Dermis lymphatic vessel endothelial cell (primary cell): ENCODE measurements around the gene C5orf58. TPM values are rescaled to one million over a fixed set of nuclear protein-coding genes. Genes with fewer than 3 reads are reported as not detected.

Experiments used
- total RNA-seq: library from RNA; depleted of rRNA; stranded (reverse); fragments of >200 nt; gene quantifications from 2 replicates; pipeline ENCODE4 v1.2.1, GENCODE V29; 2014

The C5orf58 gene, protein sequence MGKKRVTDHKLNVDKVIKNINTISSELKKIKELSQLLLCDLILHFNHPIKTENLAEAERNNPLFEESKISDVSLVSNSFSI
- not detected in 2 replicates for total RNA-seq

GRCh38 chr5:170232786-170233185 lies at the start of gene C5orf58:
TSS of gene C5orf58 (plus strand) at chr5:170232985. CDS start at chr5:170234977, 1,992 bp downstream.

Other genes starting within 250 kb of the C5orf58 start
- not detected in 2 replicates for gene FOXI1, start 127.1 kb upstream of the C5orf58 start, total RNA-seq
- not detected in 2 replicates for gene LCP2, start 64.8 kb downstream of the C5orf58 start, total RNA-seq
- gene KCNMB1, start 156.4 kb downstream of the C5orf58 start, total RNA-seq, result not detected in 2 replicates